Measurements from ENCODE around the gene DNAJC21.

The DNAJC21 gene

DNA sequence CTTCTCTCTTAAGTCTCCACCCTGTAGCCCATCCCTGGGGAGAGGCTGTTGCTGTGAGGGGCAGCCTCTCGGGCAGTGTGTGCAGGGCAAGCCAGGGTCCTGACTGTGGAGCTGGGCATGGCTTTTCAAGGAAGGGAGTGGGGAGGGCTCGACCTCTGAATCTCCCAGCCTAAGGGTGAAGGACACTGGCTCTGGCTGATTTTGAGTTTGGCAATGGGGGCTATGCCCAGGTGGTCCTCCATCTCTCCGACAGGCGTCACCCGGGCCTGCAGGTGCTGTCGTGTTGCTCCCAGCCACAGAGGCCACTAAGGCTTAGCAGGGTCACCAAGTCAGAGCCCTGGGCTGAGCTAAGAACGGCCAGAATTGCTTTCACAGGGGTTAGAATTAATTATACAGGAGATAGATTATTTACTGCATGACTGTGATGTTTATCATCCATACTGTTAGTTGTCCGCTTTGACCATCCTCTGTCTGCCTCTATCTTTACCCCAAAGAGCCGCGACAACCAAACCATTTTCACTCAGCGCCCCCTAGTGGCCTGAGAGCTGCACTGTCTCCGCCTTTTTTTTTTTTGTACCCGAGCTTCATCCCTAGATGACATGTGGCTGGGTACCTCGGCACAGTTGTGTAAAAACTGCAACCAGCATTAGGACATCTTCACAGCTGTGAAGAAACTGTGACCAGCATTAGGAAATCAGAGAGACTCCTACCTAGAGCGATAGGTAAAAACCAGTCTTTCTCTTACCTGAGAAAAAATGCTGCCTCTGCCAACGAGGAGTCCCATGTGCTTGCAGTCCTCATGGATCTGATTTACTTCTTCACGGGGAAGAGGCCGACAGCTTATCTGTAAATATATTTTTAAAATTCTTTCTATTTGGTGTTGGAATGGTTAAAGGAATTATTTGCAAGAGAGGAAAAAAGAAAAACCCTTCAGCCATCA is 73.9 kb downstream of the DNAJC21 start:
- no peaks in the 10 kb centered on the region for H3K27me3 ChIP-seq
- H3K4me2 ChIP-seq = no peak overlapping the region

DNA sequence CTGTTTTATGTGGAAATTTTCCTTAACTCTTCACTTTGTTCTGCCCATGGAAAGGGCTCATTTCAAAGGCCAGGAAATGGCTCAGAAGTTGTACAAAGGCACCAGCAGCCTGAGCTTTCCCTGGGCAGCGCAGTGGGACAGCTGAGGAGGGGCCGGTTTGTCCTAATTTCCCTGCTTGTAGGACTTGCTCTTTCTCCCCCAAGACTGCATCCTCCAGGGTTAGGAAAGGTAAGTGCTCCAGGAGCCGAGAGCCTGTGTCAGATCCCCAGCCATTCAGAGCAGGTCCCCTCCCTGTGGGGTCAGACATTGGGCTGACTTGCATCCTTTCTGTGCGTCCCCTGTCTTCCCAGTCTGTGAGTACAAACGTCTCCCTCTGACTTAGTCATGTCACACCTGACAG is 74.8 kb downstream of the DNAJC21 start:
- Histone ChIP-seq H3K4me2 (no peak overlapping the region), H3K27me3 (no peaks in the 10 kb centered on the region), H3K4me3 (no peak overlapping the region), H3K27ac (no peak overlapping the region), H3K4me1 (no peaks in the 10 kb centered on the region), H4K20me1 (no peaks in the 10 kb centered on the region), H3K9me3 (replicated peaks in 1 of 11) (peaks cover 0 to 7% (median 0%) of the 10 kb centered on the region in 11 experiments; a peak in 3 of 22 replicates), H3K36me3 (no peaks in the 10 kb centered on the region), H3K9ac (no peak overlapping the region)
- no peak for TF ChIP-seq Cebpa-rat (IDR thresholded peaks at IDR 0.05)

More for the DNA sequence above, 73.9 kb downstream of the DNAJC21 start:
- Histone ChIP-seq H3K4me1 (no peaks in the 10 kb centered on the region), H3K4me3 (no peak overlapping the region), H3K27ac (no peak overlapping the region), H3K9me3 (replicated peaks in 1 of 11) (peaks cover 0 to 7% (median 0%) of the 10 kb centered on the region in 11 experiments; a peak in 3 of 22 replicates), H4K20me1 (no peaks in the 10 kb centered on the region), H3K36me3 (no peaks in the 10 kb centered on the region), H3K9ac (no peak overlapping the region)
- TF ChIP-seq Cebpa-rat (IDR thresholded peaks at IDR 0.05) = no peak

GRCh38 chr5:35004771-35005170 is 75.4 kb downstream of the DNAJC21 start:
- TF ChIP-seq Cebpa-rat (IDR thresholded peaks at IDR 0.05) = no peak
- H3K4me1 ChIP-seq = no peaks in the 10 kb centered on the region

More at GRCh38 chr5:35004771-35005170, 75.4 kb downstream of the DNAJC21 start:
- Histone ChIP-seq H3K4me3 (no peak overlapping the region), H3K36me3 (no peaks in the 10 kb centered on the region), H3K27ac (no peak overlapping the region), H3K4me2 (no peak overlapping the region), H3K9me3 (replicated peaks in 1 of 11) (peaks cover 0 to 7% (median 0%) of the 10 kb centered on the region in 11 experiments; a peak in 3 of 22 replicates), H4K20me1 (no peaks in the 10 kb centered on the region), H3K9ac (no peak overlapping the region), H3K27me3 (no peaks in the 10 kb centered on the region)
